GM19438 (cell line): ENCODE data around the gene GLOD4.
"Not testable (repeated sequence)": the region's sequence is repeated elsewhere in the genome, so short reads cannot be mapped to it uniquely, and the experiment has no call there.

Experiments used
- ATAC-seq: cut with Tn5 transposase; IDR thresholded peaks from one replicate; pipeline ENCODE4 v1.9.1; 2021; ENCODE audit warnings: low read depth; ENCODE audit not compliant: unreplicated experiment

The GLOD4 gene

GRCh38 chr17:781805-782731, at the start of gene GLOD4, which contains the start of gene MRM3:
TSS of gene GLOD4 (minus strand) at chr17:782280. CDS start at chr17:782255, 25 bp downstream.
TSS of gene MRM3 (plus strand) at chr17:782353. CDS start at chr17:782379, 26 bp downstream.
- ATAC-seq, result peak; percentile 79

GRCh38 chr17:830950-831349, 48.9 kb upstream of the GLOD4 start:
- no peak for ATAC-seq

- no peak for ATAC-seq
Observed at GRCh38 chr17:830381-830780, 48.3 kb upstream of the GLOD4 start.

GRCh38 chr17:829614-830013, 47.5 kb upstream of the GLOD4 start:
- ATAC-seq, result not testable (repeated sequence)

GRCh38 chr17:828761-829160, 46.7 kb upstream of the GLOD4 start:
- no peak for ATAC-seq

GRCh38 chr17:826778-827177, 44.7 kb upstream of the GLOD4 start:
- no peak for ATAC-seq

GRCh38 chr17:825216-825615, 43.1 kb upstream of the GLOD4 start:
- no peak for ATAC-seq

- no peak for ATAC-seq
Observed at GRCh38 chr17:824378-824777, 42.3 kb upstream of the GLOD4 start.

GRCh38 chr17:823501-823902, 41.4 kb upstream of the GLOD4 start:
- ATAC-seq, result no peak

- ATAC-seq, result no peak
Observed at GRCh38 chr17:819251-819650, 37.2 kb upstream of the GLOD4 start.

GRCh38 chr17:814371-814770, 32.3 kb upstream of the GLOD4 start:
- no peak for ATAC-seq

GRCh38 chr17:812638-813204, 30.6 kb upstream of the GLOD4 start:
- no peak for ATAC-seq

- no peak for ATAC-seq
Observed at GRCh38 chr17:811051-811784, 29.1 kb upstream of the GLOD4 start.

GRCh38 chr17:807523-808294, 25.6 kb upstream of the GLOD4 start:
- no peak for ATAC-seq

- no peak for ATAC-seq
Observed at GRCh38 chr17:806781-807522, 24.9 kb upstream of the GLOD4 start.

- ATAC-seq, result no peak
Observed at GRCh38 chr17:806346-806745, 24.3 kb upstream of the GLOD4 start.

GRCh38 chr17:805886-806285, 23.8 kb upstream of the GLOD4 start:
- ATAC-seq, result not testable (repeated sequence)

- ATAC-seq, result no peak
Observed at GRCh38 chr17:804541-805435, 22.7 kb upstream of the GLOD4 start.
